Measurements from ENCODE around the gene LAMC3. TPM values are rescaled to one million over a fixed set of nuclear protein-coding genes. Genes with fewer than 3 reads are reported as not detected.

LAMC3 gene
- total RNA-seq, 1 donor from 2014 or later, result 1.0 TPM

DNA sequence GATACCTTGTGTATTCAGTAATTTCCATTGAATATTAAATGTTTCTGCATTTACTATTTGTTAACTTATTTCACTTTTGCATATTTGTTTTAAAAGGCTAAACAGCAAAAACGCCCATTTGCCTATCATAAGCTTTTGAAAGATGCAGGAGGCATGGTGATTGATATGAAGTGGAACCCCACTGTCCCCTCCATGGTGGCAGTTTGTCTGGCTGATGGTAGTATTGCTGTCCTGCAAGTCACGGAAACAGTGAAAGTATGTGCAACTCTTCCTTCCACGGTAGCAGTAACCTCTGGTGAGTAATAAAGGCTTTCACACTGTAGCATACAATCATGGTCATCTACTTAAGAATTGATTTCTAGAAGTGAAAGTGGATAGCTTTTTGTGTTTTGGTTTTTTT lies 120.2 kb downstream of the LAMC3 start:
- no peak for DNase-seq (ENCODE audit: extremely low spot score, unreplicated experiment)
- peaks cover 16% of the 10 kb centered on the region for H3K4me1 Mint-ChIP-seq (ENCODE audit: unreplicated experiment)
- no peak overlapping the region for H3K4me3 Mint-ChIP-seq (ENCODE audit: unreplicated experiment)

GRCh38 chr9:131138676-131139075 lies 129.7 kb downstream of the LAMC3 start:
- Mint-ChIP-seq H3K36me3 (ENCODE audit: unreplicated experiment) (peaks cover 57% of the 10 kb centered on the region), H3K4me1 (ENCODE audit: unreplicated experiment) (no peaks in the 10 kb centered on the region), H3K27ac (ENCODE audit: unreplicated experiment) (no peak overlapping the region), H3K27me3 (ENCODE audit: unreplicated experiment) (no peaks in the 10 kb centered on the region), H3K4me3 (ENCODE audit: unreplicated experiment) (no peak overlapping the region), H3K9me3 (ENCODE audit: unreplicated experiment) (no peaks in the 10 kb centered on the region)
- TF ChIP-seq, protein P1, sequence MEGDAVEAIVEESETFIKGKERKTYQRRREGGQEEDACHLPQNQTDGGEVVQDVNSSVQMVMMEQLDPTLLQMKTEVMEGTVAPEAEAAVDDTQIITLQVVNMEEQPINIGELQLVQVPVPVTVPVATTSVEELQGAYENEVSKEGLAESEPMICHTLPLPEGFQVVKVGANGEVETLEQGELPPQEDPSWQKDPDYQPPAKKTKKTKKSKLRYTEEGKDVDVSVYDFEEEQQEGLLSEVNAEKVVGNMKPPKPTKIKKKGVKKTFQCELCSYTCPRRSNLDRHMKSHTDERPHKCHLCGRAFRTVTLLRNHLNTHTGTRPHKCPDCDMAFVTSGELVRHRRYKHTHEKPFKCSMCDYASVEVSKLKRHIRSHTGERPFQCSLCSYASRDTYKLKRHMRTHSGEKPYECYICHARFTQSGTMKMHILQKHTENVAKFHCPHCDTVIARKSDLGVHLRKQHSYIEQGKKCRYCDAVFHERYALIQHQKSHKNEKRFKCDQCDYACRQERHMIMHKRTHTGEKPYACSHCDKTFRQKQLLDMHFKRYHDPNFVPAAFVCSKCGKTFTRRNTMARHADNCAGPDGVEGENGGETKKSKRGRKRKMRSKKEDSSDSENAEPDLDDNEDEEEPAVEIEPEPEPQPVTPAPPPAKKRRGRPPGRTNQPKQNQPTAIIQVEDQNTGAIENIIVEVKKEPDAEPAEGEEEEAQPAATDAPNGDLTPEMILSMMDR (IDR thresholded peaks at IDR 0.05), result no peak
- DNase-seq (ENCODE audit: extremely low spot score, unreplicated experiment), result no peak

More for the DNA sequence above, 120.2 kb downstream of the LAMC3 start:
- H3K27ac Mint-ChIP-seq (ENCODE audit: unreplicated experiment), result no peak overlapping the region
- TF ChIP-seq, protein P1 (IDR thresholded peaks at IDR 0.05), result no peak
- peaks cover 39% of the 10 kb centered on the region for H3K36me3 Mint-ChIP-seq (ENCODE audit: unreplicated experiment)
- no peaks in the 10 kb centered on the region for H3K27me3 Mint-ChIP-seq (ENCODE audit: unreplicated experiment)
- no peaks in the 10 kb centered on the region for H3K9me3 Mint-ChIP-seq (ENCODE audit: unreplicated experiment)

- H3K4me3 Mint-ChIP-seq (ENCODE audit: unreplicated experiment), result no peak overlapping the region
- no peak overlapping the region for H3K27ac Mint-ChIP-seq (ENCODE audit: unreplicated experiment)
- H3K27me3 Mint-ChIP-seq (ENCODE audit: unreplicated experiment), result no peaks in the 10 kb centered on the region
- TF ChIP-seq, protein P1 (IDR thresholded peaks at IDR 0.05), result no peak
- no peak for DNase-seq (ENCODE audit: extremely low spot score, unreplicated experiment)
- peaks cover 60% of the 10 kb centered on the region for H3K36me3 Mint-ChIP-seq (ENCODE audit: unreplicated experiment)
- H3K9me3 Mint-ChIP-seq (ENCODE audit: unreplicated experiment), result no peaks in the 10 kb centered on the region
- H3K4me1 Mint-ChIP-seq (ENCODE audit: unreplicated experiment), result no peaks in the 10 kb centered on the region
Observed at GRCh38 chr9:131140112-131140511, 131.1 kb downstream of the LAMC3 start.

DNA sequence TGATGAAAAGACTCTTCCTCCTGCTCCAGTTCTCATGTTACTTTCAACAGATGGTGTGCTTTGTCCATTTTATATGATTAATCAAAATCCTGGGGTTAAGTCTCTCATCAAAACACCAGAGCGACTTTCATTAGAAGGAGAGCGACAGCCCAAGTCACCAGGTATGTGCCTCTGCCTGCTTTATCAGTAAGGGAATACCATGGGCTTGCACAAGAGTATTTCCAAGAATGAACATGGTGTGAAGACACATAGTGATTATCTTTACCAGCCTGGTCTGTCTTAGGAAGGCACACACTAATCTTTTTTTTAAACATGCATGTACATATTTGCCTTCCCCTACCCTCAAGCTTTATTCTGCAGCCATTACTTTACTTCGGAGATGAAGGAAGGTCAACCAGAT lies 131.6 kb downstream of the LAMC3 start:
- peaks cover 60% of the 10 kb centered on the region for H3K36me3 Mint-ChIP-seq (ENCODE audit: unreplicated experiment)
- TF ChIP-seq, protein P1 (IDR thresholded peaks at IDR 0.05), result no peak
- no peak for DNase-seq (ENCODE audit: extremely low spot score, unreplicated experiment)
- H3K4me3 Mint-ChIP-seq (ENCODE audit: unreplicated experiment), result no peak overlapping the region
- no peaks in the 10 kb centered on the region for H3K4me1 Mint-ChIP-seq (ENCODE audit: unreplicated experiment)
- no peaks in the 10 kb centered on the region for H3K27me3 Mint-ChIP-seq (ENCODE audit: unreplicated experiment)
- no peaks in the 10 kb centered on the region for H3K9me3 Mint-ChIP-seq (ENCODE audit: unreplicated experiment)
- no peak overlapping the region for H3K27ac Mint-ChIP-seq (ENCODE audit: unreplicated experiment)

GRCh38 chr9:131142160-131142559 lies 133.2 kb downstream of the LAMC3 start:
- no peaks in the 10 kb centered on the region for H3K9me3 Mint-ChIP-seq (ENCODE audit: unreplicated experiment)
- no peak for DNase-seq (ENCODE audit: extremely low spot score, unreplicated experiment)
- no peak overlapping the region for H3K27ac Mint-ChIP-seq (ENCODE audit: unreplicated experiment)
- peaks cover 65% of the 10 kb centered on the region for H3K36me3 Mint-ChIP-seq (ENCODE audit: unreplicated experiment)
- no peaks in the 10 kb centered on the region for H3K4me1 Mint-ChIP-seq (ENCODE audit: unreplicated experiment)
- H3K27me3 Mint-ChIP-seq (ENCODE audit: unreplicated experiment), result no peaks in the 10 kb centered on the region
- TF ChIP-seq, protein P1 (IDR thresholded peaks at IDR 0.05), result no peak
- H3K4me3 Mint-ChIP-seq (ENCODE audit: unreplicated experiment), result no peak overlapping the region

Other genes starting within 250 kb of the LAMC3 start
- 97.7 and 101 TPM in 2 replicates for gene ABL1, start 173.9 kb upstream of the LAMC3 start, total RNA-seq
- not detected in 2 replicates for gene QRFP, start 112.4 kb upstream of the LAMC3 start, total RNA-seq
- 17.5 and 18.2 TPM in 2 replicates for gene FIBCD1, start 69.9 kb upstream of the LAMC3 start, total RNA-seq
- gene AIF1L, start 87.4 kb downstream of the LAMC3 start, total RNA-seq, result 26.3 and 31.1 TPM in 2 replicates
- 45.4 and 51.5 TPM in 2 replicates for gene NUP214, start 116.4 kb downstream of the LAMC3 start, total RNA-seq